ENCODE measurements around the gene AMOTL1.
"Not testable (repeated sequence)": the region's sequence is repeated elsewhere in the genome, so short reads cannot be mapped to it uniquely, and the experiment has no call there.

AMOTL1 gene

DNA sequence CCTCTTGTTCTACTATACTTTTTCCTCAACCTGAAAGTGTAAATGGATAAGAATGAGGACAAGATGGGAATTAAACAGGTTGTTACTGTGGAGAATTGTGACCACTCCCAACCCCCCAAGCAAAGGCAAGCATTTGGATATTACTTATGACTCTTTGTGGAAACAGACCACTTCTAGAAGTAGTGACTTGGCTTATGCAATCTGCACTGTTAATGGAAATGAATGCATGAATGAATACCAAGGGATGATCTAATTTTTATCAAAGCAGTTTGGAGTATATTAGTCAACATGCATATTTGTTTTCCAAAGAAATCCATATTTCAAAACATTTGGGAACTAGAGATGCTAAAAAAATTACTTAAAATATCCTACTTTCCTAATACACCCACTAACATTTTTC lies 35.3 kb downstream of the AMOTL1 start:
- TF ChIP-seq SPI1 (IDR thresholded peaks at IDR 0.05; ENCODE audit: low read depth, low read length) (no peak), TAF1 (IDR thresholded peaks at IDR 0.05; ENCODE audit: low read depth, low read length) (no peak), POU2F2 (IDR thresholded peaks at IDR 0.05; ENCODE audit: low read depth, low read length) (no peak), PAX5 (IDR thresholded peaks at IDR 0.05; ENCODE audit: insufficient read depth, low read length, severe bottlenecking) (no peak), POLR2AphosphoS5 (IDR thresholded peaks at IDR 0.05; ENCODE audit: low read depth, low read length) (no peak), POLR2A (IDR thresholded peaks at IDR 0.05; ENCODE audit: low read depth, low read length) (no peak)
- FAIRE-seq (no peak), DNase-seq (ENCODE audit: insufficient read length, low spot score) (no peak)

DNA sequence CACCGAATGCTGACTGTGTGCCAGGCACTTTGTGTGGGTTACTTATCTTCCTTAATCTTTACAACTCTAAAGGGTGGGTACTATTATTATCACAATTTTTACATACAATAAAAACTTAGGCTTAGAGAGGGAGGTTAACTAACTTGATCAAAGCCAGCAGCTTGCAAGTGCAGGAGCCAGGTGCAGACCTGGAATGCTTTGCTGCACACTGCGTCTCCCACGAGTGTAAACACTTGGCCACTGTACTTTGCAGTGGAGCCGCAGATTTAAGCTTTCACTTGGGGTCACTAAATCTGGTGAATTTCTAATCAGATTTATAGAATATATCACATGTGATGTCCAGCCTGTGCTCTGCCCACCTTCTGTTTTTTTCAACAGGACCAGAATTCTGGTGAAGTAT lies 36.7 kb downstream of the AMOTL1 start:
- no peak for DNase-seq (ENCODE audit: insufficient read length, low spot score)
- no peak for TF ChIP-seq TAF1 (IDR thresholded peaks at IDR 0.05; ENCODE audit: low read depth, low read length)
- no peak for TF ChIP-seq POLR2A (IDR thresholded peaks at IDR 0.05; ENCODE audit: low read depth, low read length)
- TF ChIP-seq POU2F2 (IDR thresholded peaks at IDR 0.05; ENCODE audit: low read depth, low read length), result no peak
- TF ChIP-seq SPI1 (IDR thresholded peaks at IDR 0.05; ENCODE audit: low read depth, low read length), result no peak
- FAIRE-seq, result no peak

DNA sequence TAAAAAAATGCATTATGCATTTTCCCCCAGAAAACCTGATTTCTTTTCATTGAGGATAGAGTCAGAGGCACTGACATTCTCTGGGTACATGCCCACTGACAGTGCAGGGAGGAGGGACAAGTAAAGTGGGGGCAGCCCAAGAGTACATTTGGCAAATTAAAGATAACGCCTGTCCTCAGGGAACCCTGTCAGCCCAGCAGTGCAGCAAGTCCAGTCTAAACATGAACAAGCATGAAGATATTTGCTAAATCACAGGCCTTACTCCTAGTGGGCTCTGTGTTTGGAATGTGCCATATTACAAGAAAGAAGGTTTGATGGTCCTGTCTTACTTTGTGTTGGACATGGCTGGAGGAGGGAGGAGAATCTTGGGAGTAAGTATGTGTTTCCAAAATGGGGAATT lies 37.9 kb downstream of the AMOTL1 start:
- TF ChIP-seq TAF1 (IDR thresholded peaks at IDR 0.05; ENCODE audit: low read depth, low read length), result no peak
- TF ChIP-seq SPI1 (IDR thresholded peaks at IDR 0.05; ENCODE audit: low read depth, low read length), result no peak
- TF ChIP-seq PAX5 (IDR thresholded peaks at IDR 0.05; ENCODE audit: insufficient read depth, low read length, severe bottlenecking), result no peak
- DNase-seq (ENCODE audit: insufficient read length, low spot score), result no peak
- no peak for FAIRE-seq

DNA sequence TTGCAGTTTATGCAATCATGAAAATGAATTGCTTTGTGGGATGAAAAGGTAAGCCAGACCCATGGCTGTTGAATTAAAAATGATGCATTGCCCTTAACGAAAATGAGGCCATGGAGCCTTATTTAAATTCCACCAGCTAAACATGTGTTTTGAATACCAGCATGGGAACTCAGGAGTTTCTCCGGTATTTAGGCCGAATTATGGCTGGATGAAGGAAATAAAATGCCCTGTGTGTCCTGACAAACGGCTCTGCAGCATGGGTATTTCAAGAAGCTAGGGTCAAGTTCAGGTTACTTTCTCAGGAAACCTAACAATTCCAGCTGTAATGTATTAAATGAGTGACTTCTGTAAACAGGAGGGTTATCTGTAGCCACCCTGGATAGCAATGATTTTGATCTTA lies 38.3 kb downstream of the AMOTL1 start:
- FAIRE-seq, result no peak
- TF ChIP-seq PAX5 (IDR thresholded peaks at IDR 0.05; ENCODE audit: insufficient read depth, low read length, severe bottlenecking) (no peak), POLR2AphosphoS5 (IDR thresholded peaks at IDR 0.05; ENCODE audit: low read depth, low read length) (no peak), SPI1 (IDR thresholded peaks at IDR 0.05; ENCODE audit: low read depth, low read length) (no peak), POU2F2 (IDR thresholded peaks at IDR 0.05; ENCODE audit: low read depth, low read length) (no peak), TAF1 (IDR thresholded peaks at IDR 0.05; ENCODE audit: low read depth, low read length) (no peak)
- no peak for DNase-seq (ENCODE audit: insufficient read length, low spot score)

DNA sequence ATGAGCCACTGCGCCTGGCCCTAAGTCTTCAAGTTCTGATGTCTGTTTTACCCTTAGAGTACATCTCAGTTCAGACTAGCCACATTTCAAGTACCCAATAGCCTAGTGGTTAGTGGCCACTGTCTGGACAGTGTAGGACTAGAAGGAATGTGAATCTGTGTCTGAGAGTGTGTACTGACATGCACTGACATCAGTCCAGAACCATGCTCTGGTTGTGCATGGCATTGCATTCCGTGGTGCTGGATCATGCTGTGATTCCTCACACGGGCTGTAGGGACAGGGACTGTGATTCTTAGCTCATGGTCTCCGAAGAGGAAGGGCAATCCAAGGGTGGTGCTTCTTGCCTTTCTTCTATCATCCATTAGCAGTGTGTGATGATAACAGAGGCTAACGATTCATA lies 41.1 kb downstream of the AMOTL1 start:
- DNase-seq (ENCODE audit: insufficient read length, low spot score) (no peak), FAIRE-seq (no peak)
- TF ChIP-seq POLR2A (IDR thresholded peaks at IDR 0.05; ENCODE audit: low read depth, low read length), result no peak

DNA sequence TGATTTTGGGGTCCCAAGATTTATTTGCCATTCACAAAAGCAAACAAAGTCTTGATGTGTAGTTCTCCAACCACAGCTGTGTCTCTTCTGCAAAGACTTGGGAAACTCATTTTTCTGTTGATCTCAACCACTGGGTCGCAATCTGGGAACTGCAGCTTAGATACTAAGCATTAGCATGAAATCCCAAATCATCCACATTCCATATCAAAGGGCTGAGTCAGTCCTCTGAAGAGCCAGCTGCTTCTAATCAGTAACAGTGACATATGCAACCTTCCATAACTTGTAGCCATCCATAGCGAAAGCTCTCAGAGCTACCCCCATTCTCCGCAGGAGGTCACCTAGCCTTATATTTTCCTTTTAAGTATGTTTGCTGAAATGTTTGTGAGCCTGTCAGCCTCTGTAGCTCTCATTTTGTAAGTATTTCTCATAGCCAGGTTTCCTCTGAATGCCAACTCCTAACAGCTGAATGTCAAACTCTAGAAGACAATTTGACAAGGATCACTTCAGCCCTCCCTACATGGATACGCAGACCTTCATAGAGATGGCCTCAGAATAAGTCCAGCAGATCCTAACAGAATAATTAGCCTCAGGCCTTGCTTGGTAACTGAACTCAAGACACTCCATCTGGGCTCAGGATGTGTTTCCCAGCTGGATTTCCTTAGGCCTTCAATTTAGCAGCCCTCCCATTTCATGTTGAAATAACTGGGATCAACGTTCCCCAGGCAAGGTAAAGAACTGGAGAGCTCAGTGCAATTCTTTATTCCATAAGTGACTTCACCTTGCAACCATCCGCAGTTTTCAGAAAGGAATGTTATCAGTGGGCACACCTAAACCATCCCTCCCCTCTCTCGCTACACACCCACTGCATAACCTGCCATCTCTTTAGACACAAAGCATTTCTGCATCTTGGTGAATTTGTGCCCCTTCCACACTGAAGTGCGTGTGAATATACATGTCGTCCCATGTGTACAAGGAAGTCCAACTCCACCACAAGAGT lies 44.9 kb downstream of the AMOTL1 start:
- not testable (repeated sequence) for FAIRE-seq; DNase-seq (ENCODE audit: insufficient read length, low spot score)

DNA sequence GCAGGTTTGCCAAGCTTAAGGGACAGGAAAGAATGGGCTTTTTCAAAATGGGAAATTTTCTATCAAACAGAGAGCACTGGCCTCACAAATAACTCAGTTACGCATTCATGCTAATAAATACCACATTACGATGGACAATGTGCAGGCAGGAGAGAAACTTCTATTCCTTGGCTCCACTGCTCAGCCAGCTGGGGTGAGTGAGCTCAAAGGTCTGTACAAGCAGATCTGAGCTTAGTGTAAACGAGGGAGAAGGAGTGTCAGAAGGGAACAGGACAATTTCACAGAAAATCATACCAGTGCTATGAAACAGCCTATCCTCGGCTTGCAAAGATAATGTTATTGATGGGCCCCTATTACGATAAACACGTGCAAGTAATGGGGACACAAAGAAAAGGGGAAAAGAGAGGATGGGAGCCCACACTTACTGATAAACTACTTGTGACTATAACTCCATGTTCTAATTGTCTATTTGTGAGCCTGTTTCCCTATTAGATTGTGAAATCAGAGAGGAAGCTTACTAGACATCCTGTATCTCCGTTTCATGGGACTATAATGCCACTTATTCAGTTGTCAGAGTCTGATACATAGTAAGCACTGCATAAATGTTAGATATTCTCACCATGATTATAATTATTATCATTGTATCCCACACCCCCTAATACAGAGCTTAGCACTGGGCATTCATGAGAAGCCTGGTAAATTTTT lies 46.3 kb downstream of the AMOTL1 start:
- TF ChIP-seq POLR2A (IDR thresholded peaks at IDR 0.05; ENCODE audit: low read depth, low read length) (no peak), PAX5 (IDR thresholded peaks at IDR 0.05; ENCODE audit: insufficient read depth, low read length, severe bottlenecking) (no peak), POU2F2 (IDR thresholded peaks at IDR 0.05; ENCODE audit: low read depth, low read length) (no peak), TAF1 (IDR thresholded peaks at IDR 0.05; ENCODE audit: low read depth, low read length) (no peak), POLR2AphosphoS5 (IDR thresholded peaks at IDR 0.05; ENCODE audit: low read depth, low read length) (no peak), SPI1 (IDR thresholded peaks at IDR 0.05; ENCODE audit: low read depth, low read length) (no peak)
- FAIRE-seq (no peak), DNase-seq (ENCODE audit: insufficient read length, low spot score) (no peak)

DNA sequence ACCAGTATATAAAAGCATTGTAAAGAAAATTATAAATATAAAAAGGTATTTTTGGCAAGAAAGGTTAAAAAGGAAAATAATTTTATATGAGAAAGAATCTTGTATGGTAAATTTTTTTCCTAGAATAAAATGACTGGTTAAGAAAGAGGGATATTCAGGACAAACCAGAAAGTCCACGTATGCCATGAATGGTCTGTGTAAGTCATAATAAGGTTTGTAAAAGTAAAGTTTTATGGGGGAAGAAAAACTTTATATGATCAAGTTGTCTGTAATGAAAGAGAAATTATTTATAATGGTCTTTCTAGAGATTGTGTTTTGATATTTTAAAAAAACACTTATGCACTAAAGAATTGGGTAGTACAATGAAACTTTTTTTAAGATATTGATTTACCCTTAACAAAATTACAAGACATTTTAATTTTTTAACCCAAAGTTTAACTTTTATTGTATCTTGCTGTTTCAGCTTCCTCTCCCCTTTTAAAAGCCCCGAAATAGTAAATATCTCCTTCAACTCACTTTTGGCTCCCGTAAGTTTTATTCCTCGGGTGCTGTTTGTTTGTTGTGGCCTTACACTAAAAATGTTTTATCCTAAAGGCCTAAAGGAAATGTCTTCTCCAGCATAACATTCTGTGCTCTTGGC lies 47.7 kb downstream of the AMOTL1 start:
- FAIRE-seq (no peak), DNase-seq (ENCODE audit: insufficient read length, low spot score) (no peak)

DNA sequence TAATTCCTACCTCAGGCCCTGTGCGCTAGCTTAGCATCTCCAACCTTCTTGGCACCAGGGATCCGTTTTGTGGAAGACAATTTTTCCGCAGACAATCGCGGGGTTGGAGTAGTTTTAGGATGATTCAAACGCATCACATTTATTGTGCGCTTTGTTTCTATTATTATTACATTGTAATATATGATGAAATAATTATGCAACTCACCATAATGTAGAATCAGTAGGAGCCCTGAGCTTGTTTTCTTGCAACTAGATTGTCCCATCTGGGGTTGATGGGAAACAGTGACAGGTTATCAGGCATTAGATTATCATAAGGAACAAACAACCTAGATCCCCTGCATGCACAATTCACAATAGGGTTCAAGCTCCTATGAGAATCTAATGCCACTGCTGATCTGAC lies 52.3 kb downstream of the AMOTL1 start:
- DNase-seq (ENCODE audit: insufficient read length, low spot score) (no peak), FAIRE-seq (no peak)
- TF ChIP-seq POLR2AphosphoS5 (IDR thresholded peaks at IDR 0.05; ENCODE audit: low read depth, low read length) (no peak), TAF1 (IDR thresholded peaks at IDR 0.05; ENCODE audit: low read depth, low read length) (no peak), POLR2A (IDR thresholded peaks at IDR 0.05; ENCODE audit: low read depth, low read length) (no peak), POU2F2 (IDR thresholded peaks at IDR 0.05; ENCODE audit: low read depth, low read length) (no peak), SPI1 (IDR thresholded peaks at IDR 0.05; ENCODE audit: low read depth, low read length) (no peak), PAX5 (IDR thresholded peaks at IDR 0.05; ENCODE audit: insufficient read depth, low read length, severe bottlenecking) (no peak)

More for the DNA sequence above, 47.7 kb downstream of the AMOTL1 start:
- TF ChIP-seq SPI1 (IDR thresholded peaks at IDR 0.05; ENCODE audit: low read depth, low read length), result no peak
- TF ChIP-seq PAX5 (IDR thresholded peaks at IDR 0.05; ENCODE audit: insufficient read depth, low read length, severe bottlenecking), result no peak
- no peak for TF ChIP-seq TAF1 (IDR thresholded peaks at IDR 0.05; ENCODE audit: low read depth, low read length)

DNA sequence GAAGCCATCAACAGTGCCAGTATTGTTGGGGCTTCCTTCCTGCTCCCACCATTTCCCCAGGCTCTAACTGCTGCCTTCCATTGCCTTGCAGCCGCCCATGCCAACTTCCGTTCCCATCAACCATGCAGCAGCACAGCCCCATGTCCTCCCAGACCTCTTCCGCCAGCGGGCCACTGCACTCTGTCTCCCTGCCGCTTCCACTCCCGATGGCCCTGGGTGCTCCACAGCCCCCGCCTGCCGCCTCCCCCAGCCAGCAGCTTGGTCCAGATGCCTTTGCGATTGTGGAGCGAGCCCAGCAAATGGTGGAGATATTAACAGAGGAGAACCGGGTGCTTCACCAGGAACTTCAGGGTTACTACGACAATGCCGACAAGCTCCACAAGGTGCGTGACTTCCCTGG lies 53.3 kb downstream of the AMOTL1 start:
- FAIRE-seq (no peak), DNase-seq (ENCODE audit: insufficient read length, low spot score) (no peak)
- TF ChIP-seq PAX5 (IDR thresholded peaks at IDR 0.05; ENCODE audit: insufficient read depth, low read length, severe bottlenecking), result no peak
- TF ChIP-seq POLR2A (IDR thresholded peaks at IDR 0.05; ENCODE audit: low read depth, low read length), result no peak
- no peak for TF ChIP-seq TAF1 (IDR thresholded peaks at IDR 0.05; ENCODE audit: low read depth, low read length)
- no peak for TF ChIP-seq SPI1 (IDR thresholded peaks at IDR 0.05; ENCODE audit: low read depth, low read length)
- TF ChIP-seq POLR2AphosphoS5 (IDR thresholded peaks at IDR 0.05; ENCODE audit: low read depth, low read length), result no peak
- no peak for TF ChIP-seq POU2F2 (IDR thresholded peaks at IDR 0.05; ENCODE audit: low read depth, low read length)
